ENCODE data around the gene PSPN. TPM values are rescaled to one million over a fixed set of nuclear protein-coding genes. Genes with fewer than 3 reads are reported as not detected.
A peak's percentile ranks its signal among the peaks of the same experiment; 100 is the strongest.
"Not testable (repeated sequence)": the region's sequence is repeated elsewhere in the genome, so short reads cannot be mapped to it uniquely, and the experiment has no call there.

PSPN gene
- total RNA-seq, 2 donors from 2014 or later: 1.9 to 2.7 TPM

DNA sequence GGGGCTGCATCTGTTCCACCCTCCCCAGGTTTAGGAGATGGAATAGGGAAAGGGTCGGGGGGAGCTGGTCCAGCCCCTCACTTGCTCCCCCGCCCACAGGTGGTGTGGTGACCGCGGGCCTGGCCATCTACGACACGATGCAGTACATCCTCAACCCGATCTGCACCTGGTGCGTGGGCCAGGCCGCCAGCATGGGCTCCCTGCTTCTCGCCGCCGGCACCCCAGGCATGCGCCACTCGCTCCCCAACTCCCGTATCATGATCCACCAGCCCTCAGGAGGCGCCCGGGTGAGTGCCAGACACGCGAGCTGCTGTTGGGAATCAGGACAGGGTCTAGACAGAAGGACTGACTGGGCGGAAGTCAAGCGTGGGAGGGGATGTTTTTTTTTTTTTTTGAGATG, 11.4 kb downstream of the PSPN start:
- Mint-ChIP-seq H3K4me3 (no peak overlapping the region), H3K36me3 (ENCODE audit: low read depth) (peaks cover 45% of the 10 kb centered on the region), H3K27ac (no peak overlapping the region), H3K9me3 (no peaks in the 10 kb centered on the region), H3K4me1 (peaks cover 3% of the 10 kb centered on the region), H3K27me3 (ENCODE audit: insufficient read depth) (peaks cover 2% of the 10 kb centered on the region)
- TF ChIP-seq, protein P1, sequence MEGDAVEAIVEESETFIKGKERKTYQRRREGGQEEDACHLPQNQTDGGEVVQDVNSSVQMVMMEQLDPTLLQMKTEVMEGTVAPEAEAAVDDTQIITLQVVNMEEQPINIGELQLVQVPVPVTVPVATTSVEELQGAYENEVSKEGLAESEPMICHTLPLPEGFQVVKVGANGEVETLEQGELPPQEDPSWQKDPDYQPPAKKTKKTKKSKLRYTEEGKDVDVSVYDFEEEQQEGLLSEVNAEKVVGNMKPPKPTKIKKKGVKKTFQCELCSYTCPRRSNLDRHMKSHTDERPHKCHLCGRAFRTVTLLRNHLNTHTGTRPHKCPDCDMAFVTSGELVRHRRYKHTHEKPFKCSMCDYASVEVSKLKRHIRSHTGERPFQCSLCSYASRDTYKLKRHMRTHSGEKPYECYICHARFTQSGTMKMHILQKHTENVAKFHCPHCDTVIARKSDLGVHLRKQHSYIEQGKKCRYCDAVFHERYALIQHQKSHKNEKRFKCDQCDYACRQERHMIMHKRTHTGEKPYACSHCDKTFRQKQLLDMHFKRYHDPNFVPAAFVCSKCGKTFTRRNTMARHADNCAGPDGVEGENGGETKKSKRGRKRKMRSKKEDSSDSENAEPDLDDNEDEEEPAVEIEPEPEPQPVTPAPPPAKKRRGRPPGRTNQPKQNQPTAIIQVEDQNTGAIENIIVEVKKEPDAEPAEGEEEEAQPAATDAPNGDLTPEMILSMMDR (conservative IDR thresholded peaks at IDR 0.05): no peak
- Histone ChIP-seq H3K27me3 (ENCODE audit: control insufficient read depth, insufficient read depth, low read length, poor library complexity, severe bottlenecking) (no peaks in the 10 kb centered on the region), H3K9me3 (ENCODE audit: control insufficient read depth, low read length) (no peaks in the 10 kb centered on the region), H3K4me1 (ENCODE audit: control insufficient read depth, insufficient read depth, low read length) (no peaks in the 10 kb centered on the region), H3K27ac (ENCODE audit: low read depth, low read length) (no peak overlapping the region), H3K36me3 (ENCODE audit: control insufficient read depth, insufficient read depth, low read length) (peaks cover 37% of the 10 kb centered on the region), H3K9ac (ENCODE audit: extremely low read depth, low read length, poor library complexity, severe bottlenecking) (no peak overlapping the region), H3K4me3 (ENCODE audit: low read length) (no peak overlapping the region)
- WGBS, 2 experiments (ENCODE audit: insufficient coverage in 1 of 2, insufficient read length in 1 of 2): 96% methylated on average over 21 of the region's 21 CpGs; no CpG with 5 or more reads in 1 of the 2 experiments
- DNase-seq: no peak

DNA sequence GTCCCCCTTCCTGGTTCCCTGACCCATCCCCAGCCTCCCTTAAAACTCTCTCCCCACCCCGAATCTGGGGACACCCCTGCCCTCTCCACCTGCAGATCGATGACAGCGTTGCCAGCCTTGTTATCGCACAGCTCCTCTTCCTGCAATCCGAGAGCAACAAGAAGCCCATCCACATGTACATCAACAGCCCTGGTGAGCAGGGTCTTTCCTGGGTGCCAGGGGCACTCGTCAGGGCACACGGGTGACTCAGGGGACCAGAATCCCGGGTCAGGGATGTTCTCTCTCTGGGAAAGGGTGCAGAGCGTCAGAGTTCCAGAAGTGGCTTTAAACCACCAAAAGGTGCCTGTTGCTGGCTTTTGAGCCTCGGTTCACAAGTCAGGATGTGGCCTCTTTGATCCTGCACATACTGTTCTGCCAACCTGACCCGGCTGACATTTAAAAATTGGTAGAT, 13.4 kb downstream of the PSPN start:
- H3K36me3 ChIP-seq (ENCODE audit: control insufficient read depth, insufficient read depth, low read length): peaks cover 27% of the 10 kb centered on the region
- no peak for DNase-seq
- no peaks in the 10 kb centered on the region for H3K4me1 ChIP-seq (ENCODE audit: control insufficient read depth, insufficient read depth, low read length)
- peak overlapping the region; percentile 49 for H3K9ac ChIP-seq (ENCODE audit: extremely low read depth, low read length, poor library complexity, severe bottlenecking)
- H3K9me3 ChIP-seq (ENCODE audit: control insufficient read depth, low read length): no peaks in the 10 kb centered on the region
- H3K27me3 ChIP-seq (ENCODE audit: control insufficient read depth, insufficient read depth, low read length, poor library complexity, severe bottlenecking): no peaks in the 10 kb centered on the region
- Mint-ChIP-seq H3K27me3 (ENCODE audit: insufficient read depth) (peaks cover 4% of the 10 kb centered on the region), H3K9me3 (no peaks in the 10 kb centered on the region), H3K4me1 (peaks cover 3% of the 10 kb centered on the region), H3K4me3 (peak overlapping the region; percentile 75), H3K27ac (peak overlapping the region; percentile 84), H3K36me3 (ENCODE audit: low read depth) (peaks cover 29% of the 10 kb centered on the region)
- WGBS, 2 experiments (ENCODE audit: insufficient coverage in 1 of 2, insufficient read length in 1 of 2): 63 to 82% methylated on average over 8 to 11 of the region's 11 CpGs
- peak overlapping the region; percentile 86 for H3K4me3 ChIP-seq (ENCODE audit: low read length)
- H3K27ac ChIP-seq (ENCODE audit: low read depth, low read length): no peak overlapping the region
- TF ChIP-seq, protein P1 (conservative IDR thresholded peaks at IDR 0.05): no peak

DNA sequence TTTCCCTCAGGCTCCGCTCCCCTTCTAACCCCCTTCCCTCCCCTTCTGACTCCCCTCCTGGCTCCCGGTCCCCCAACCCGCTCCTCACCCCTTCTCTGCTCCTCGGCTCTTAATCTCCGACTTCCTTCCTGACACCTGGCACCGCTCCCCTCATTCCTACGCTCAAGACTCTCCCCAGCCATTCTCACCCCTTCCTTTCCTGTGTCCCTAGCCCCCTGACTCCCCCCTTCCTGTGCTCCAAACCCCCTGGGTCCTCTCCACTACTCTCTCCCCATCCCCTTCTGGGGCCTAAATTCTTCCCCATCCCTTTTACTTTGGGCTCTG, 13.7 kb downstream of the PSPN start:
- Mint-ChIP-seq H3K4me1 (peaks cover 3% of the 10 kb centered on the region), H3K4me3 (peak overlapping the region; percentile 75), H3K27ac (peak overlapping the region; percentile 84), H3K27me3 (ENCODE audit: insufficient read depth) (peaks cover 4% of the 10 kb centered on the region), H3K9me3 (no peaks in the 10 kb centered on the region), H3K36me3 (ENCODE audit: low read depth) (peaks cover 25% of the 10 kb centered on the region)
- Histone ChIP-seq H3K27me3 (ENCODE audit: control insufficient read depth, insufficient read depth, low read length, poor library complexity, severe bottlenecking) (no peaks in the 10 kb centered on the region), H3K9me3 (ENCODE audit: control insufficient read depth, low read length) (no peaks in the 10 kb centered on the region), H3K9ac (ENCODE audit: extremely low read depth, low read length, poor library complexity, severe bottlenecking) (peak overlapping the region; percentile 49), H3K4me1 (ENCODE audit: control insufficient read depth, insufficient read depth, low read length) (no peaks in the 10 kb centered on the region), H3K36me3 (ENCODE audit: control insufficient read depth, insufficient read depth, low read length) (peaks cover 23% of the 10 kb centered on the region), H3K27ac (ENCODE audit: low read depth, low read length) (no peak overlapping the region), H3K4me3 (ENCODE audit: low read length) (peak overlapping the region; percentile 86)
- TF ChIP-seq, protein P1 (conservative IDR thresholded peaks at IDR 0.05): no peak
- WGBS, 2 experiments (ENCODE audit: insufficient coverage in 1 of 2, insufficient read length in 1 of 2): 0 to 4% methylated on average over 7 of the region's 7 CpGs
- DNase-seq: no peak

DNA sequence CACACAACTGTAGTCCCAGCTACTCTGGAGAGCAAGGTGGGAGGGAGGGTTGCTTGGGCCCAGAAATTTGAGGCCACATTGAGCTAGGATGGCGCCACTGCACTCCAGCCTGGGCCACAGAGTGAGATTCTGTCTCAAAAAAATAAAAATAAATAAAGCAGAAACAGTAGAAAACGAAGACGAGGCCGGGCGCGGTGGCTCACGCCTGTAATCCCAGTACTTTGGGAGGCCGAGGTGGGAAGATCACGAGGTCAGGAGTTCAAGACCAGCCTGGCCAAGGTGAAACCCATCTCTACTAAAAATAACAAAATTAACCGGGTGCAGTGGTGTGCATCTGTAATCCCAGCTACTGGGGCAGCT, 14.9 kb downstream of the PSPN start:
- Histone ChIP-seq H3K36me3 (ENCODE audit: control insufficient read depth, insufficient read depth, low read length) (peaks cover 13% of the 10 kb centered on the region), H3K4me3 (ENCODE audit: low read length) (peak overlapping the region; percentile 86)
- 92 to 99% methylated on average over 10 of the region's 10 CpGs for WGBS, 2 experiments (ENCODE audit: insufficient coverage in 1 of 2, insufficient read length in 1 of 2)
- not testable (repeated sequence) for DNase-seq; H3K4me1 Mint-ChIP-seq; H3K27ac ChIP-seq (ENCODE audit: low read depth, low read length); H3K9me3 ChIP-seq (ENCODE audit: control insufficient read depth, low read length); H3K27me3 ChIP-seq (ENCODE audit: control insufficient read depth, insufficient read depth, low read length, poor library complexity, severe bottlenecking); H3K4me1 ChIP-seq (ENCODE audit: control insufficient read depth, insufficient read depth, low read length); H3K27ac Mint-ChIP-seq; H3K9ac ChIP-seq (ENCODE audit: extremely low read depth, low read length, poor library complexity, severe bottlenecking); H3K27me3 Mint-ChIP-seq (ENCODE audit: insufficient read depth); H3K9me3 Mint-ChIP-seq
- peaks cover 17% of the 10 kb centered on the region for H3K36me3 Mint-ChIP-seq (ENCODE audit: low read depth)
- peak overlapping the region; percentile 75 for H3K4me3 Mint-ChIP-seq

DNA sequence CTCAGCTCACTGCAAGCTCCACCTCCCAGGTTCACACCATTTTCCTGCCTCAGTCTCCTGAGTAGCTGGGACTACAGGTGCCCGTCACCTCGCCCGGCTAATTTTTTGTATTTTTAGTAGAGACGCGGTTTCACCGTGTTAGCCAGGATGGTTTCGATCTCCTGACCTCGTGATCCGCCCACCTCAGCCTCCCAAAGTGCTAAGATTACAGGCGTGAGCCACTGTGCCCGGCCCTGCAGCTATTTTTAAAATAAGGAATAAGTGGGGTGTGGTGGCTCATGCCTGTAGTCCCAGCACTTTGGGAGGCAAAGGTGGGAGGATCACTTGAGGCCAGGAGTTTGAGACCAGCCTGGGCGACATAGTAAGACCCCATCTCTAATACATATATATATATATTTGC, 15.3 kb downstream of the PSPN start:
- H3K9ac ChIP-seq (ENCODE audit: extremely low read depth, low read length, poor library complexity, severe bottlenecking); H3K27ac Mint-ChIP-seq; H3K27ac ChIP-seq (ENCODE audit: low read depth, low read length); DNase-seq; H3K36me3 ChIP-seq (ENCODE audit: control insufficient read depth, insufficient read depth, low read length); H3K4me1 ChIP-seq (ENCODE audit: control insufficient read depth, insufficient read depth, low read length); H3K9me3 Mint-ChIP-seq; H3K9me3 ChIP-seq (ENCODE audit: control insufficient read depth, low read length); H3K4me1 Mint-ChIP-seq; H3K27me3 Mint-ChIP-seq (ENCODE audit: insufficient read depth); H3K4me3 Mint-ChIP-seq; H3K4me3 ChIP-seq (ENCODE audit: low read length); H3K27me3 ChIP-seq (ENCODE audit: control insufficient read depth, insufficient read depth, low read length, poor library complexity, severe bottlenecking): not testable (repeated sequence)
- WGBS, 2 experiments (ENCODE audit: insufficient coverage in 1 of 2, insufficient read length in 1 of 2): 86 to 98% methylated on average over 2 to 11 of the region's 12 CpGs
- H3K36me3 Mint-ChIP-seq (ENCODE audit: low read depth): peaks cover 13% of the 10 kb centered on the region
